Trophoblast cell (in vitro differentiated cells and primary cell): ENCODE results near the gene FAM78B.

Experiments used
- DNase-seq, 2 donors: peaks; one replicate each; pipeline ENCODE4 v3.0.0-alpha.2; 2016
- H2AFZ ChIP-seq: 2 replicates; pipeline ENCODE4 v1.6.1; 2013; ENCODE audit warnings: low read length, moderate library complexity, mild to moderate bottlenecking; ENCODE audit not compliant: insufficient read depth, poor library complexity
- H2AK5ac ChIP-seq: 2 replicates; pipeline ENCODE4 v1.6.1; 2013; ENCODE audit warnings: mild to moderate bottlenecking, low read length
- H2BK120ac ChIP-seq: 2 replicates; pipeline ENCODE4 v1.6.1; 2013; ENCODE audit warnings: low read length, mild to moderate bottlenecking, moderate library complexity; ENCODE audit not compliant: insufficient read depth, poor library complexity
- H2BK12ac ChIP-seq: 2 replicates; pipeline ENCODE4 v1.6.1; 2013; ENCODE audit warnings: mild to moderate bottlenecking, low read length, moderate library complexity
- H2BK5ac ChIP-seq: 2 replicates; pipeline ENCODE4 v1.6.1; 2013; ENCODE audit warnings: low read length, low read depth, moderate library complexity, mild to moderate bottlenecking; ENCODE audit not compliant: poor library complexity
- H3K14ac ChIP-seq: 2 replicates; pipeline ENCODE4 v1.6.1; 2013; ENCODE audit warnings: mild to moderate bottlenecking, low read length
- H3K18ac ChIP-seq: 2 replicates; pipeline ENCODE4 v1.6.1; 2013; ENCODE audit warnings: mild to moderate bottlenecking, low read length
- H3K23ac ChIP-seq: 2 replicates; pipeline ENCODE4 v1.6.1; 2013; ENCODE audit warnings: low read length
- H3K27ac ChIP-seq: 2 replicates; pipeline ENCODE4 v1.5.1; 2013; ENCODE audit warnings: low read depth, mild to moderate bottlenecking, inconsistent platforms, low read length, moderate library complexity
- H3K27me3 ChIP-seq: 2 replicates; pipeline ENCODE4 v1.6.1; 2013; ENCODE audit warnings: inconsistent platforms, mild to moderate bottlenecking, low read length, moderate library complexity; ENCODE audit not compliant: insufficient read depth
- H3K36me3 ChIP-seq, 2 experiments: 1 replicate in 1 of 2; 2 replicates in 1 of 2; pipeline ENCODE4 v1.6.1; 2013; ENCODE audit warnings: low read length in 2 of 2, mild to moderate bottlenecking in 2 of 2, moderate library complexity in 1 of 2; ENCODE audit not compliant: insufficient read depth in 2 of 2, control insufficient read depth in 1 of 2
- H3K4ac ChIP-seq: 2 replicates; pipeline ENCODE4 v1.6.1; 2013; ENCODE audit warnings: low read depth, mild to moderate bottlenecking, low read length, moderate library complexity
- H3K4me1 ChIP-seq, 2 experiments: 1 replicate in 1 of 2; 2 replicates in 1 of 2; pipeline ENCODE4 v1.6.1; 2013; ENCODE audit warnings: low read length in 2 of 2, mild to moderate bottlenecking in 2 of 2, moderate library complexity in 1 of 2; ENCODE audit not compliant: insufficient read depth in 2 of 2, control insufficient read depth in 1 of 2
- H3K4me2 ChIP-seq: 2 replicates; pipeline ENCODE4 v1.6.1; 2013; ENCODE audit warnings: inconsistent platforms, mild to moderate bottlenecking, low read length, moderate library complexity
- H3K4me3 ChIP-seq: 2 replicates; pipeline ENCODE4 v1.5.1; 2013; ENCODE audit warnings: mild to moderate bottlenecking, low read depth, low read length, inconsistent platforms
- H3K79me1 ChIP-seq: one replicate; pipeline ENCODE4 v1.6.1; 2013; ENCODE audit warnings: low read length
- H3K79me2 ChIP-seq: 2 replicates; pipeline ENCODE4 v1.6.1; 2013; ENCODE audit warnings: low read length, mild to moderate bottlenecking; ENCODE audit not compliant: control insufficient read depth, insufficient read depth, poor library complexity
- H3K9ac ChIP-seq: 2 replicates; pipeline ENCODE4 v1.6.1; 2013; ENCODE audit warnings: mild to moderate bottlenecking, low read length
- H3K9me3 ChIP-seq: 2 replicates; pipeline ENCODE4 v1.6.1; 2013; ENCODE audit warnings: low read depth, mild to moderate bottlenecking, control low read depth, inconsistent platforms, low read length; ENCODE audit not compliant: insufficient read depth
- H4K12ac ChIP-seq: 2 replicates; pipeline ENCODE4 v1.6.1; 2013; ENCODE audit warnings: low read depth, mild to moderate bottlenecking, low read length, moderate library complexity
- H4K8ac ChIP-seq: 2 replicates; pipeline ENCODE4 v1.6.1; 2013; ENCODE audit warnings: low read depth, mild to moderate bottlenecking, low read length, moderate library complexity
- H4K91ac ChIP-seq: one replicate; pipeline ENCODE4 v1.6.1; 2013; ENCODE audit warnings: low read depth, mild to moderate bottlenecking, low read length, moderate library complexity
- WGBS: extraction: QIAGEN DNeasy Blood & Tissue Kit; methylation state at CpG from one replicate; pipeline ENCODE4 v1.1.7; 2013; ENCODE audit warnings: missing lambda C conversion rate; ENCODE audit not compliant: insufficient read length, insufficient coverage; ENCODE audit errors: extremely low coverage; 5-methylcytosine and 5-hydroxymethylcytosine counted together

Gene FAM78B

GRCh38 chr1:166151804-166152203, 15.0 kb downstream of the FAM78B start:
- Histone ChIP-seq H3K14ac (no peak overlapping the region), H3K36me3 (no peaks in the 10 kb centered on the region), H4K12ac (no peak overlapping the region), H2AFZ (no peak overlapping the region), H3K79me1 (no peaks in the 10 kb centered on the region), H4K8ac (no peak overlapping the region), H3K27me3 (no peaks in the 10 kb centered on the region), H2BK120ac (no peak overlapping the region), H3K4me1 (no peaks in the 10 kb centered on the region), H3K9ac (no peak overlapping the region), H4K91ac (no peak overlapping the region), H3K79me2 (no peaks in the 10 kb centered on the region), H2BK12ac (no peak overlapping the region), H3K27ac (no peak overlapping the region), H2AK5ac (no peak overlapping the region), H3K4ac (no peak overlapping the region), H3K4me2 (no peak overlapping the region), H3K4me3 (no peak overlapping the region), H3K23ac (no peak overlapping the region), H3K18ac (no peak overlapping the region), H2BK5ac (no peak overlapping the region), H3K9me3 (no peaks in the 10 kb centered on the region)
- WGBS = no CpG with 5 or more reads among the region's 5 CpGs
- no peak for DNase-seq

GRCh38 chr1:166145499-166145898, 21.3 kb downstream of the FAM78B start:
- H3K36me3 ChIP-seq = no peaks in the 10 kb centered on the region
- H3K4me1 ChIP-seq = no peaks in the 10 kb centered on the region
- H3K4ac ChIP-seq = no peak overlapping the region
- no peak overlapping the region for H2BK120ac ChIP-seq
- H2BK12ac ChIP-seq = no peak overlapping the region
- H3K4me3 ChIP-seq = peak overlapping the region; percentile 12
- peaks cover 3% of the 10 kb centered on the region for H3K9me3 ChIP-seq
- no peak overlapping the region for H2AFZ ChIP-seq
- H4K12ac ChIP-seq = no peak overlapping the region
- no CpG with 5 or more reads among the region's 1 CpG for WGBS
- DNase-seq = no peak
- H3K27ac ChIP-seq = no peak overlapping the region
- H3K18ac ChIP-seq = no peak overlapping the region
- H3K23ac ChIP-seq = no peak overlapping the region
- H3K9ac ChIP-seq = no peak overlapping the region
- H4K91ac ChIP-seq = no peak overlapping the region
- H2AK5ac ChIP-seq = no peak overlapping the region
- no peak overlapping the region for H4K8ac ChIP-seq
- H2BK5ac ChIP-seq = no peak overlapping the region
- H3K79me2 ChIP-seq = no peaks in the 10 kb centered on the region
- no peak overlapping the region for H3K4me2 ChIP-seq
- no peaks in the 10 kb centered on the region for H3K27me3 ChIP-seq
- H3K79me1 ChIP-seq = no peaks in the 10 kb centered on the region
- no peak overlapping the region for H3K14ac ChIP-seq

DNA sequence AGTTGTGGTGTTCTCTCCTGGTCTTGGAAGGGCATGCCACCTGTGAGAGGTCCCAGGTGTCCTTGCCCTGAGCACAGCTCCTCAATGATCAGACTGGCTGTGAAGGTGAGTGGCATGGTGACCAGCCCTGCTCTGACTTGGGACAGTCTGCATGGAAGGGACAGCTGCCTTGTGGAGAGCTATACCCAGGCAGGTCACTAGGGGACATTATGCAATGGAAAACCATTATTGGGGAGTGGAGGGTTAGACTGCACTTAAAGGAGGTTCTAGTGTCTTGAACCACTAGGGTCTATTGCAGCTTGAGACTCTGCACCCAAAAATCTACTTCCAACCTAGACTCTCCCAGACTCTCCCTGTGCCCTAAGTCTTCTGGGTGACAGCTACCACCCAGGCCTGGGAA, 24.8 kb downstream of the FAM78B start:
- H4K91ac ChIP-seq = no peak overlapping the region
- H3K4me2 ChIP-seq = no peak overlapping the region
- no peak overlapping the region for H3K4me3 ChIP-seq
- no peak overlapping the region for H3K4ac ChIP-seq
- no peaks in the 10 kb centered on the region for H3K36me3 ChIP-seq
- no peak overlapping the region for H2BK5ac ChIP-seq
- no peaks in the 10 kb centered on the region for H3K4me1 ChIP-seq
- H4K8ac ChIP-seq = no peak overlapping the region
- no peak overlapping the region for H3K23ac ChIP-seq
- no peak overlapping the region for H3K9ac ChIP-seq
- H4K12ac ChIP-seq = no peak overlapping the region
- H2AK5ac ChIP-seq = no peak overlapping the region
- H2BK120ac ChIP-seq = no peak overlapping the region
- peaks cover 3% of the 10 kb centered on the region for H3K9me3 ChIP-seq
- H3K18ac ChIP-seq = no peak overlapping the region
- H3K79me2 ChIP-seq = no peaks in the 10 kb centered on the region
- no peak overlapping the region for H2BK12ac ChIP-seq
- no peak overlapping the region for H3K27ac ChIP-seq
- no peak for DNase-seq
- H3K79me1 ChIP-seq = no peaks in the 10 kb centered on the region
- H3K14ac ChIP-seq = no peak overlapping the region
- no peak overlapping the region for H2AFZ ChIP-seq
- H3K27me3 ChIP-seq = no peaks in the 10 kb centered on the region

GRCh38 chr1:166140251-166140650, 26.6 kb downstream of the FAM78B start:
- H4K12ac ChIP-seq = no peak overlapping the region
- no peak overlapping the region for H2AK5ac ChIP-seq
- H3K9me3 ChIP-seq = peaks cover 3% of the 10 kb centered on the region
- WGBS = no CpG with 5 or more reads among the region's 6 CpGs
- no peak overlapping the region for H3K4me3 ChIP-seq
- no peak overlapping the region for H3K4ac ChIP-seq
- H4K91ac ChIP-seq = no peak overlapping the region
- H3K14ac ChIP-seq = no peak overlapping the region
- H3K79me2 ChIP-seq = no peaks in the 10 kb centered on the region
- H3K27me3 ChIP-seq = no peaks in the 10 kb centered on the region
- H3K36me3 ChIP-seq = no peaks in the 10 kb centered on the region
- no peak overlapping the region for H3K4me2 ChIP-seq
- H2BK5ac ChIP-seq = no peak overlapping the region
- H3K23ac ChIP-seq = no peak overlapping the region
- DNase-seq = no peak
- no peak overlapping the region for H3K27ac ChIP-seq
- no peak overlapping the region for H2BK12ac ChIP-seq
- H3K18ac ChIP-seq = no peak overlapping the region
- no peaks in the 10 kb centered on the region for H3K4me1 ChIP-seq
- H2AFZ ChIP-seq = no peak overlapping the region
- no peak overlapping the region for H2BK120ac ChIP-seq
- no peak overlapping the region for H4K8ac ChIP-seq
- H3K79me1 ChIP-seq = no peaks in the 10 kb centered on the region
- H3K9ac ChIP-seq = no peak overlapping the region
